Kidney tubule cell (primary cell): ENCODE measurements around the gene PDE6B.
"Not testable (repeated sequence)": the region's sequence is repeated elsewhere in the genome, so short reads cannot be mapped to it uniquely, and the experiment has no call there.

Source experiments
- DNase-seq: peaks from one replicate; pipeline ENCODE4 v3.0.0-alpha.2; 2018; ENCODE audit warnings: low spot score

Gene PDE6B

GRCh38 chr4:656436-657337, 31.3 kb downstream of the PDE6B start:
- DNase-seq: peak; percentile 57

GRCh38 chr4:657338-657833, 32.0 kb downstream of the PDE6B start:
- no peak for DNase-seq

GRCh38 chr4:657834-658667, 32.7 kb downstream of the PDE6B start:
- DNase-seq: no peak

- DNase-seq: no peak
These were observed 33.6 kb downstream of the PDE6B start for GRCh38 chr4:658681-659667.

GRCh38 chr4:659851-660250, 34.5 kb downstream of the PDE6B start:
- DNase-seq: no peak

- no peak for DNase-seq
These were observed 35.0 kb downstream of the PDE6B start for GRCh38 chr4:660401-660800.

GRCh38 chr4:661231-661630, 35.9 kb downstream of the PDE6B start:
- DNase-seq: no peak

- DNase-seq: no peak
These were observed 36.7 kb downstream of the PDE6B start for GRCh38 chr4:661881-662761.

GRCh38 chr4:663046-663437, 37.7 kb downstream of the PDE6B start:
- no peak for DNase-seq

GRCh38 chr4:663438-664428, 38.4 kb downstream of the PDE6B start:
- DNase-seq: peak; percentile 39

GRCh38 chr4:664713-665231, 39.4 kb downstream of the PDE6B start:
- no peak for DNase-seq

- DNase-seq: no peak
These were observed 40.0 kb downstream of the PDE6B start for GRCh38 chr4:665381-665750.

- DNase-seq: no peak
These were observed 40.5 kb downstream of the PDE6B start for GRCh38 chr4:665751-666435.

GRCh38 chr4:666436-666810, 41.0 kb downstream of the PDE6B start:
- DNase-seq: no peak

- DNase-seq: no peak
These were observed 41.6 kb downstream of the PDE6B start for GRCh38 chr4:666822-667544.

GRCh38 chr4:667545-667925, 42.2 kb downstream of the PDE6B start:
- DNase-seq: no peak

- not testable (repeated sequence) for DNase-seq
These were observed 42.8 kb downstream of the PDE6B start for GRCh38 chr4:668219-668618.
